ENCODE measurements around the gene TNPO3.

The TNPO3 gene

GRCh38 chr7:128904381-128905197 is 150.3 kb downstream of the TNPO3 start:
- DNase-seq: peak; percentile 75 to 87 (median 82)

All from suppressor macrophage treated with lipopolysaccharide for 1 hour (primary cell).